Colonic mucosa (tissue), 4 donors: Measurements from ENCODE around the gene REV3L. TPM values are rescaled to one million over a fixed set of nuclear protein-coding genes. Genes with fewer than 3 reads are reported as not detected.

Experiments
- DNase-seq: peaks from one replicate; pipeline ENCODE4 v3.0.0-alpha.2; 2020
- H3K27ac ChIP-seq: fragments of 200-600 bp; one replicate; pipeline ENCODE4 v1.8.0; 2021
- H3K27me3 ChIP-seq: fragments of 200-600 bp; one replicate; pipeline ENCODE4 v1.8.0; 2021
- H3K36me3 ChIP-seq: fragments of 200-600 bp; one replicate; pipeline ENCODE4 v1.8.0; 2021
- H3K4me1 ChIP-seq: fragments of 200-600 bp; one replicate; pipeline ENCODE4 v1.8.0; 2021; ENCODE audit warnings: mild to moderate bottlenecking
- H3K4me3 ChIP-seq: fragments of 200-600 bp; one replicate; pipeline ENCODE4 v1.8.0; 2021
- H3K9ac ChIP-seq, 2 donors: one replicate each; pipeline ENCODE4 v1.7.0; 2013; ENCODE audit warnings: control low read depth in 2 of 2, low read depth in 2 of 2, low read length in 2 of 2
- H3K9me3 ChIP-seq: fragments of 200-600 bp; one replicate; pipeline ENCODE4 v1.8.0; 2021
- intact Hi-C: fragments of 100-400 bp; cut with DNase I; formaldehyde crosslinking; loops from one replicate; pipeline ENCODE4 v1.14.1; 2022
- total RNA-seq, 2 donors: library from RNA; stranded (reverse); fragmentation: NEBNext Ultra II Directional in 1 of 2; extraction: Animal tissue kit (Norgen Biotek cat#: 25700) in 1 of 2; gene quantifications; one replicate each; pipeline ENCODE4 v1.2.1, GENCODE V29; 2021
- TF ChIP-seq, protein P1 (sequence below): fragments of 200-600 bp; IDR thresholded peaks from one replicate; pipeline ENCODE4 v1.8.0; 2022; ENCODE audit warnings: antibody characterized with exemption, mild to moderate bottlenecking
- donor health status: healthy.
- donor health status: DM: no; HTN: no; CAD: no.
- donor health status: DM: no; HTN: no; CAD: no.

REV3L gene
- total RNA-seq, 2 donors from 2014 or later = 16.7 to 20.8 TPM

DNA sequence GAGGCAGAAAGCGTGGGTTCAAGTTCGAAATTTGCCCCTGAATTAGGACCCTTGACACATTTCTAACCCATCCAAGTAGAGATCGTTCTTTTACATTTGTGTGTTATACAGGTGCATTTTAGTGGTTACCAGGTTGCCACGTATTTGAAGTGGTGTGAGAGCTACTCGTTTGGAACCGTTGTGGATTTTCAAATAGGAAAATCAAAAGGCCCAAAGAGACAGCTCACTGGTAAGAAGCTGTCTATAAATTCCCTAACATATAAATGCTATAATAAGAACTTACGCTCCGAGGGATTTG lies 1.6 kb upstream of the REV3L start:
- Histone ChIP-seq H3K9ac (peak overlapping the region; percentile 92 to 99), H3K4me1 (peaks cover 5% of the 10 kb centered on the region), H3K9me3 (no peaks in the 10 kb centered on the region), H3K27ac (peak overlapping the region; percentile 99), H3K4me3 (peak overlapping the region; percentile 85), H3K27me3 (no peaks in the 10 kb centered on the region), H3K36me3 (no peaks in the 10 kb centered on the region)
- TF ChIP-seq, protein P1, sequence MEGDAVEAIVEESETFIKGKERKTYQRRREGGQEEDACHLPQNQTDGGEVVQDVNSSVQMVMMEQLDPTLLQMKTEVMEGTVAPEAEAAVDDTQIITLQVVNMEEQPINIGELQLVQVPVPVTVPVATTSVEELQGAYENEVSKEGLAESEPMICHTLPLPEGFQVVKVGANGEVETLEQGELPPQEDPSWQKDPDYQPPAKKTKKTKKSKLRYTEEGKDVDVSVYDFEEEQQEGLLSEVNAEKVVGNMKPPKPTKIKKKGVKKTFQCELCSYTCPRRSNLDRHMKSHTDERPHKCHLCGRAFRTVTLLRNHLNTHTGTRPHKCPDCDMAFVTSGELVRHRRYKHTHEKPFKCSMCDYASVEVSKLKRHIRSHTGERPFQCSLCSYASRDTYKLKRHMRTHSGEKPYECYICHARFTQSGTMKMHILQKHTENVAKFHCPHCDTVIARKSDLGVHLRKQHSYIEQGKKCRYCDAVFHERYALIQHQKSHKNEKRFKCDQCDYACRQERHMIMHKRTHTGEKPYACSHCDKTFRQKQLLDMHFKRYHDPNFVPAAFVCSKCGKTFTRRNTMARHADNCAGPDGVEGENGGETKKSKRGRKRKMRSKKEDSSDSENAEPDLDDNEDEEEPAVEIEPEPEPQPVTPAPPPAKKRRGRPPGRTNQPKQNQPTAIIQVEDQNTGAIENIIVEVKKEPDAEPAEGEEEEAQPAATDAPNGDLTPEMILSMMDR = no peak
- intact Hi-C loops = loop anchor here (10.0 kb wide), 1 partner anchor 80 kb away; no protein-coding TSS in a partner anchor
- DNase-seq = no peak

DNA sequence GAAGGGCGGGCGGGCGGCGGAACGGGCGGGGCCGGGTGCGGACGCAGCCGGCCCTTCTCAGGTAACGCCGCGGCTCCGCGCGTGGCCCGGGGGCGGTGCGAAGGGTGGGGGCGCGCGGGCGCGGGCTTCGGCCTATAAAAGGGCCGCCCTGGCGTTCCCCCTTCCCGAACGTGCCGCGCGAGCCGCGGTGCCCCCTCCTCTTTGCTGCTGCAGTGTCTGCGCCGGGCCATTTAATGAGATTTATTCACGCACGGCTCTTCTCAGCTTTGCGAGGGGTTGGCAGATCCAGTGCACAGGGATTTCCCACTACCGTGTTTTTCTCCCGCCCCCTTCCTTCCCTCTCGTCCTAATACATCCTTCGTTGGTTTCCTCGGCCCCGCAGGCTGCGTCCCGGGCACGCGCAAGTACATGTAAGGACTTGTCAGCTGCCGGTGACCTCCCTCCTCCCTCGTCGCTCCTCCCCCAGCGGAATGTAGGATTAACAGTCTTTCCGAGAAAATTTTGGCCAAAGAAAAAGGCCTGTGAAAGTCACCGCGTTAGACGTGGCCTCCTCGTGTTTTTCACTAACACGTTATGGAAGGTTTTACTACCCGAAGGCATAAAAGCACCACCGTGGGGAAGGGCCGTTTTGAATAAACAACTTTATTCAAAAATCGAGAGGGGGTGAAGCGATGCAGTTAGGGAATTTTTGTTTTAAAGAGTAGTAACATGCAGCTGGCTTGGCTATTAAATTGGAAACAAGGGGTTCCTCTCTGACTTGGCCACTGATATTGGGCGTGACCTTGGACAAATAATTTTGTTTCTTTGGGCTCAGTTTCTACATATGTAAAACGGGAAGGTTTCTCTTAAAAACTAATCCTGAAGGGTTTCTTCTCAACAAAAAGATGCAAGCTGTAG lies 966 bp upstream of the REV3L start:
- H3K4me1 ChIP-seq = peaks cover 5% of the 10 kb centered on the region
- DNase-seq = peak; percentile 93
- no peaks in the 10 kb centered on the region for H3K9me3 ChIP-seq
- peak overlapping the region; percentile 92 to 99 for H3K9ac ChIP-seq
- no peaks in the 10 kb centered on the region for H3K27me3 ChIP-seq
- TF ChIP-seq, protein P1 = no peak
- H3K36me3 ChIP-seq = no peaks in the 10 kb centered on the region
- peak overlapping the region; percentile 85 for H3K4me3 ChIP-seq
- intact Hi-C loops = loop anchor here (10.0 kb wide), 1 partner anchor 81 kb away; no protein-coding TSS in a partner anchor
- H3K27ac ChIP-seq = peak overlapping the region; percentile 99

DNA sequence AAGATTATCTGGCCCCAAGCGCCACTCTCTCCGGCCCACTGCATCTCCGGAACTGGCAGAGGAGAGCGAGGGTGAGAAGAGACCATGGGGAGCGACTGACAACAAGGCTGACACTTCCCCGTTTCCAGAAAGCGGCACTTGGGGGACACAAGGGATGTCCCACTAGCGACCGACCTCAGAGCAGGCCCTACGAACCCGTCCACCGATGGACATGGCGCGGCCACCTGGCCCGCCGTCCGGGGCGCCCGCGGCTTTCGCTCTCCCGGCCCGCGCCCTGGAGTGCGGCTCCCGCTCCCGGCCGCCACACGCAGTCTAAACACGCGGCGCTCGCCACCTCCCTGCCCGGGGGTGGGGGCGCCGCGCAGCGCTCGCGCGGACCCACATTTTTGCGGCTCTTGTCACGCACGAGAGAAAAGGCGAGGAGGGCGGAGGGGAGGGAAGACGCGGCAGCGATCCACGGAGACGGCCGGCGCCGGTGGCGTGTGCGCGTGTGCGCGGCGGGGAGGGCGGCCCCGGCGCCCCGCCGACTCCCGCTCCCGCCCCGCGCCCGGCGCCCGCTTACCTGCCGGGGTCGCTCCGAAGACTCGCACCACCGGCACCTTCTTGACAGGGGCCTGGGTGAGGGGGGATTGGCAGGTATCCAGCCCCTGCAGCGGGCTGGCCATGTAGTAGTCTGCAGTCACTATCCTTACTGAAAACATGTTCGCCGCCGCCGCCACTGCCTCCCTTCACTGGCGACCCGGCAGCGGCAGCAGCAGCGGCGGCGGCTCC lies 645 bp downstream of the REV3L start:
- H3K4me1 ChIP-seq = peaks cover 5% of the 10 kb centered on the region
- DNase-seq = peak; percentile 53
- no peaks in the 10 kb centered on the region for H3K27me3 ChIP-seq
- no peaks in the 10 kb centered on the region for H3K9me3 ChIP-seq
- peak overlapping the region; percentile 85 for H3K4me3 ChIP-seq
- H3K9ac ChIP-seq = peak overlapping the region; percentile 92 to 99
- TF ChIP-seq, protein P1 = no peak
- no peaks in the 10 kb centered on the region for H3K36me3 ChIP-seq
- intact Hi-C loops = loop anchor here (10.0 kb wide), 1 partner anchor 82 kb away; no protein-coding TSS in a partner anchor
- H3K27ac ChIP-seq = peak overlapping the region; percentile 99

DNA sequence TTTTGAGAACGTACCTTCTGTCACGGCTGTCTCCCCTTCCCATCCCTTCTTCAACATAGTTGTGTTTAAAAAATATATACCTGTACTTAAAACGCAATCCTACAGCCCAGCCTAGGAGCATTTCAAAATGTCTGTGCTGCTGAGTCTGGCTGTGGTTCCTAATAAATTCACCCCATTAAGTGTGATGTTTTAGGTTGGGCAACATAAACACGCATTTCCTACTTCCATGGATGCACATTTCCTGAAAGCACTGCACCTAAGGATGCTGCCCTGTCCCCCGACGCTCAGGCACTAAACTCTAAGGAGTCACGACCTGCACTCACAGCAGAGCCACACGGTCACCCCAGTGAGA lies 1.2 kb downstream of the REV3L start:
- TF ChIP-seq, protein P1 = no peak
- peak; percentile 25 for DNase-seq
- Histone ChIP-seq H3K4me1 (peaks cover 5% of the 10 kb centered on the region), H3K27ac (peak overlapping the region; percentile 99), H3K9ac (peak overlapping the region; percentile 92 to 99), H3K4me3 (peak overlapping the region; percentile 85), H3K9me3 (no peaks in the 10 kb centered on the region), H3K27me3 (no peaks in the 10 kb centered on the region), H3K36me3 (no peaks in the 10 kb centered on the region)
- intact Hi-C loops = loop anchor here (10.0 kb wide), 1 partner anchor 83 kb away; no protein-coding TSS in a partner anchor

DNA sequence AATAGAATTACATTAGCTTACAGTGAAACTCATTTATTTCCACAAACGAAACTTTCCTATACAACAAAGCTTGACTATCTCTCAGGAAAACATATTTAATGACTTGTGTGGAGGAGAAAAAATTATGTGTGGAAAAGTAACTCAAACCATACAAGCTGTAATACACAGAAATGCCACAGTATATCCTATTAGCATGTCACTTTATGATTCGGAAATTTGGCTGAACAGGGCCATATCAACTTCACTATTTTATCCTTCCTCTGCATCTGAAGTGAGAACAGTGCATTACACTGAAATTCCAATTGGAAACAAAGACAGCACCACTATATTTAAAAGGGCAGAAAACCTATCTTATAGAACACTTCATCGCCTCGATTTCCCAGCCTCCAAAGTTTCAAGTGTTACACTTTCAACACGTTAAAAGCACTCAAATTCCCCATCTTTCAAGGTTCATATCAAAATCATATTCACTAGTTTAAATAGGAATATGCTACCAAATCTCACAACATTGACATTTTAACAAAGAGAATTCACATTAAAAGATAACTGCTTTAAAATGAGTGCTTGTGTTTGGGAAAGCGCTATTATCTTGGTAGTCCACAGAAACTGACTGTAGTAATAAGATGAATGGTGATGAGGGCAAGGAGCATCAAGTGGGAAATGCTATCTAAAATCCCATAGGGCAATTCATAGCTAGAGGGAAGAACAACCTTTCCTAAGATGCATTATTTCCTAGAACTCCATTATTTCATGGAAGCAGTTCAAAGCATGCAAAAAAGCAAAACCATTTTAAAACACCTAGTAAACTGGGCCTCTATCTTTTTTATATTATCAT lies 1.8 kb downstream of the REV3L start:
- H3K4me3 ChIP-seq = peak overlapping the region; percentile 85
- no peaks in the 10 kb centered on the region for H3K9me3 ChIP-seq
- H3K27ac ChIP-seq = peak overlapping the region; percentile 99
- H3K36me3 ChIP-seq = no peaks in the 10 kb centered on the region
- H3K27me3 ChIP-seq = no peaks in the 10 kb centered on the region
- TF ChIP-seq, protein P1 = no peak
- no peak for DNase-seq
- peak overlapping the region in 1 of 2 donors; percentile 99 for H3K9ac ChIP-seq
- intact Hi-C loops = loop anchor here (10.0 kb wide), 1 partner anchor 84 kb away; no protein-coding TSS in a partner anchor
- H3K4me1 ChIP-seq = peaks cover 5% of the 10 kb centered on the region
